PC-9 (cell line): ENCODE results near the gene PET100. TPM values are rescaled to one million over a fixed set of nuclear protein-coding genes. Genes with fewer than 3 reads are reported as not detected.

Source experiments
- BruUV-seq: library from RNA; stranded (reverse); fragments of 400-500 nt; replicated peaks from 2 replicates; lab custom pipeline; 2021; lab: Mats Ljungman, UMichigan
- CTCF ChIA-PET: fragments of 300-600 bp; sonication (Branson Sonifier 250); formaldehyde crosslinking; loops from one replicate; lab custom pipeline; 2022; ENCODE audit warnings: antibody characterized with exemption; lab: Charles Lee
- POLR2A ChIA-PET: fragments of 300-600 bp; sonication (Branson Sonifier 250); formaldehyde crosslinking; loops from one replicate; lab custom pipeline; 2022; ENCODE audit warnings: antibody characterized with exemption; ENCODE audit not compliant: unreplicated experiment; lab: Charles Lee
- DNase-seq, 2 experiments: peaks; one replicate each; pipeline versions ENCODE4 v3.0.0 to v3.0.0-alpha.2; 2015 to 2022; ENCODE audit warnings: mixed read lengths in 1 of 2
- H2AFZ ChIP-seq: fragments of 200-600 bp; sonication (generic); 2 replicates; pipeline ENCODE4 v1.8.1; 2017; ENCODE audit warnings: antibody characterized with exemption
- H3F3A ChIP-seq: fragments of 200-600 bp; sonication (generic); 2 replicates; pipeline ENCODE4 v1.8.1; 2017; ENCODE audit warnings: antibody characterized with exemption, mild to moderate bottlenecking, low read depth; ENCODE audit not compliant: insufficient read depth
- H3K27ac ChIP-seq: fragments of 200-600 bp; sonication (generic); 2 replicates; pipeline ENCODE4 v1.6.1; 2016; ENCODE audit warnings: mixed run types
- H3K27me3 ChIP-seq: fragments of 200-600 bp; sonication (generic); 2 replicates; pipeline ENCODE4 v1.6.1; 2016; ENCODE audit warnings: low read depth, mixed run types; ENCODE audit not compliant: insufficient read depth
- H3K36me3 ChIP-seq: fragments of 200-600 bp; sonication (generic); 2 replicates; pipeline ENCODE4 v1.6.1; 2016; ENCODE audit warnings: low read depth, mixed run types
- H3K4me1 ChIP-seq: fragments of 200-600 bp; sonication (generic); replicated peaks from 2 replicates; pipeline ENCODE4 v1.6.1; 2016; ENCODE audit warnings: mixed run types; ENCODE audit not compliant: insufficient read depth
- H3K4me2 ChIP-seq: fragments of 200-600 bp; sonication (generic); 2 replicates; pipeline ENCODE4 v1.6.1; 2017; ENCODE audit warnings: mixed run types
- H3K4me3 ChIP-seq: fragments of 200-600 bp; sonication (generic); 2 replicates; pipeline ENCODE4 v1.6.1; 2016; ENCODE audit warnings: mixed run types
- H3K79me2 ChIP-seq: fragments of 200-600 bp; sonication (generic); 2 replicates; pipeline ENCODE4 v1.6.1; 2017; ENCODE audit warnings: low read depth, mixed run types
- H3K9me2 ChIP-seq: fragments of 200-600 bp; sonication (generic); 2 replicates; pipeline ENCODE4 v1.8.1; 2017; ENCODE audit warnings: mild to moderate bottlenecking; ENCODE audit not compliant: insufficient read depth
- H3K9me3 ChIP-seq: fragments of 200-600 bp; sonication (generic); 2 replicates; pipeline ENCODE4 v1.8.1; 2016; ENCODE audit warnings: low read depth; ENCODE audit not compliant: insufficient read depth
- H4K20me1 ChIP-seq: fragments of 200-600 bp; sonication (generic); 2 replicates; pipeline ENCODE4 v1.8.1; 2017; ENCODE audit not compliant: insufficient read depth
- EZH2 ChIP-seq: fragments of 200-600 bp; sonication (generic); IDR thresholded peaks from 2 replicates; pipeline ENCODE4 v1.8.0; 2017; ENCODE audit warnings: antibody characterized with exemption, low read depth
- intact Hi-C: fragments of 100-400 bp; cut with micrococcal nuclease; formaldehyde crosslinking; loops from one replicate; pipeline ENCODE4 v1.10.0; 2022; ENCODE audit not compliant: unreplicated experiment
- total RNA-seq: library from RNA; stranded (reverse); gene quantifications from 2 replicates; pipeline ENCODE4 v1.2.3, GENCODE V29; 2021
- TF ChIP-seq, protein P1 (sequence below): fragments of 200-600 bp; sonication (generic); conservative IDR thresholded peaks from 2 replicates; pipeline ENCODE4 v1.6.1; 2017; ENCODE audit warnings: mixed run types, antibody characterized with exemption, mild to moderate bottlenecking, moderate library complexity

Gene PET100
- total RNA-seq, 1 experiment from 2014 or later = 149 TPM

DNA sequence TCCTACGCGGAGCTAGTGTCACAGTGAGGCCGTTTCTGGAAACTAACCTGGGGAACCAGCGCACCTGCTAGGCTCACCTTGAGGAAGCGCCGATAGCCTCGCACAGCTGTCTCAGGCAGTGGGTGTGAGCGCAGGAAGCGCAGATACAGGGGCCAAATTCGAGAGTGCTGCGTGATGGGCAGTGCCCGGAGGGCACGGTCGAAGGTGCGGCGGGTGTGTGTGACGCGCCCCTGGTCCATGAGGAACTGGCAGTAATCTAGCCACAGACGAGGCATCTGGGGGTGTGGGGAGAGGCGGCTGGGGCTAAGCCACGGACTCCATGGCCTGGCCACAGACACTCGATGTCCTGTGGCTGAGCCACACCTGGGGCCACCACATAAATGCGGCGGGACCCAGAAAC, 2.4 kb upstream of the PET100 start:
- H3K4me3 ChIP-seq = no peak overlapping the region
- BruUV-seq = no TSS peak
- no peak overlapping the region for H3K4me2 ChIP-seq
- DNase-seq = no peak
- ChIA-PET POLR2A (interaction anchor here (0.5 kb wide), 1 partner anchor 17 kb away, joined by 4 read pairs; no protein-coding TSS in a partner anchor), CTCF (no interaction called here)
- 0 out of 2 replicates have a peak, but pooled peaks cover 10% of the 10 kb centered on the region for H4K20me1 ChIP-seq
- H2AFZ ChIP-seq = no peak overlapping the region
- peaks cover 18% of the 10 kb centered on the region for H3K4me1 ChIP-seq
- no peaks in the 10 kb centered on the region for H3K9me2 ChIP-seq
- TF ChIP-seq EZH2 = no peak
- TF ChIP-seq, protein P1, sequence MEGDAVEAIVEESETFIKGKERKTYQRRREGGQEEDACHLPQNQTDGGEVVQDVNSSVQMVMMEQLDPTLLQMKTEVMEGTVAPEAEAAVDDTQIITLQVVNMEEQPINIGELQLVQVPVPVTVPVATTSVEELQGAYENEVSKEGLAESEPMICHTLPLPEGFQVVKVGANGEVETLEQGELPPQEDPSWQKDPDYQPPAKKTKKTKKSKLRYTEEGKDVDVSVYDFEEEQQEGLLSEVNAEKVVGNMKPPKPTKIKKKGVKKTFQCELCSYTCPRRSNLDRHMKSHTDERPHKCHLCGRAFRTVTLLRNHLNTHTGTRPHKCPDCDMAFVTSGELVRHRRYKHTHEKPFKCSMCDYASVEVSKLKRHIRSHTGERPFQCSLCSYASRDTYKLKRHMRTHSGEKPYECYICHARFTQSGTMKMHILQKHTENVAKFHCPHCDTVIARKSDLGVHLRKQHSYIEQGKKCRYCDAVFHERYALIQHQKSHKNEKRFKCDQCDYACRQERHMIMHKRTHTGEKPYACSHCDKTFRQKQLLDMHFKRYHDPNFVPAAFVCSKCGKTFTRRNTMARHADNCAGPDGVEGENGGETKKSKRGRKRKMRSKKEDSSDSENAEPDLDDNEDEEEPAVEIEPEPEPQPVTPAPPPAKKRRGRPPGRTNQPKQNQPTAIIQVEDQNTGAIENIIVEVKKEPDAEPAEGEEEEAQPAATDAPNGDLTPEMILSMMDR = no peak
- peaks cover 62% of the 10 kb centered on the region for H3K79me2 ChIP-seq
- intact Hi-C loops = no loop called here
- H3K36me3 ChIP-seq = peaks cover 4% of the 10 kb centered on the region; the same call in 1 of the 2 replicates
- no peaks in the 10 kb centered on the region for H3K9me3 ChIP-seq
- no peaks in the 10 kb centered on the region for H3K27me3 ChIP-seq
- no peak overlapping the region for H3K27ac ChIP-seq
- H3F3A ChIP-seq = no peaks in the 10 kb centered on the region

DNA sequence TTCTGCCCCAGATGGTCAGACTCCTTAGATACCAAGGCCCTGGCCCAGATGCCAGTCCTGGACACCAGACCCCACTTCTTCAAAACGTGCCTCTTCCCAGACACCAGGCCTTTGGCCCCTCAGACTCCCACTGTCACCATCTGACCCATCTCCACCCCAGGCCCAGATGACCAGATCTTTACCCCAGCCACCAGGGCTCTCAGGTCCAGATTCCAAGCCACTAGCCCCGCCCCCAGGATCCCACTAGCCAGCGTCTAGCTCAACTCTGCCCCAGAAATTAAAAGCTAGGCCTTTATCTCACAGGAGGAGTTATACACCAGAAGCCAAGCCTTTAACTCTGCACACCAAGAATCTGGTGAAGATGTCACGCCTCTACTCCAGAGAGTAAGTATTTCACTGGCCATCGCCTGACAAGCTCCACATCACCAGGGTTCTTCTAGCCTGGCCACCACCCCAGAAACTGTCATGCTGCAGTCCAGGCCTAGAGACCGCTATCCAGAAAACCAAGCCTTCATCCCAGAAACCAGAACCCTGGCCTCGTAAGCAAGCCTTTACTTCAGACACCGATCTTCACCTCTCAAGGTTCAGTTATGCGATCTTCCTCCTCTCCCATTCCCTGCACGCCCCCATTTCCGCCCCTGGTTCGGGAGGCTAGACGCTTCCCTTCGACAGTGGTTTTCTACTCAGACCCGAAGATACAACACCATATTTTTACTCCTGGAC, 843 bp upstream of the PET100 start:
- CTCF ChIA-PET = interaction anchor here (1.0 to 1.6 kb wide), 2 partner anchors 24 to 60 kb away, joined by 6 to 11 read pairs; no protein-coding TSS in a partner anchor
- no peaks in the 10 kb centered on the region for H3K9me3 ChIP-seq
- DNase-seq = no peak
- peaks cover 18% of the 10 kb centered on the region for H3K4me1 ChIP-seq
- POLR2A ChIA-PET = interaction anchor here (0.6 to 1.0 kb wide), 2 partner anchors 9 to 292 kb away, joined by 4 to 8 read pairs; partner anchors contain the start of gene SNAPC2
- H3K79me2 ChIP-seq = peaks cover 63% of the 10 kb centered on the region
- H2AFZ ChIP-seq = peak overlapping the region; percentile 70
- H3K27me3 ChIP-seq = no peaks in the 10 kb centered on the region
- TF ChIP-seq, protein P1 = no peak
- no peak for TF ChIP-seq EZH2
- peak overlapping the region; percentile 100 for H3K4me2 ChIP-seq
- H3K36me3 ChIP-seq = no peaks in the 10 kb centered on the region
- no peaks in the 10 kb centered on the region for H3K9me2 ChIP-seq
- H3F3A ChIP-seq = no peaks in the 10 kb centered on the region
- H4K20me1 ChIP-seq = 0 out of 2 replicates have a peak, but pooled peaks cover 10% of the 10 kb centered on the region
- H3K4me3 ChIP-seq = peak overlapping the region; percentile 92
- 0 out of 2 replicates have a peak overlapping the region, but pooled peaks have one; percentile 4 for H3K27ac ChIP-seq
- intact Hi-C loops = loop anchor here (1.0 kb wide), 1 partner anchor 9 kb away; no protein-coding TSS in a partner anchor
- BruUV-seq = TSS peak; percentile 79

DNA sequence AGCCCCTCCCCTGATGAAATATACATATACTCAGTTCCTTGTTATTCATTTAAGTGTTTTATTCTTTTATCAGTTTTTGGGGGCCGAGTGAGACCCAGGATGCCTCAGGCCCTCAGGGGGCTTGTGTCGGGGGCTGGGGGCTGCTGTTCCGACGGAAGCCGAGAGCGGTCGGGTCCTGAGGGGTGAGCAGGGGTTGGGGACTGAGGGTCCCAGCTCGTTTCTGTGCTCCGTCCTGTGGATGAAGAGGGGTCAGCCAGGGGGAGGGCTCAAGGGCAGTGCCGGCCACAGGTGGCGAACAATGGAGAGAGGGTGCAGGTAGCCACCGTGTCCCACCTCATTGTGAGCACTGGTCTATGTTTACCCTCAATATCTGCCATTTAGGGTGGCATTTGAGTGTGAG, 2.0 kb downstream of the PET100 start:
- Histone ChIP-seq H3K79me2 (peaks cover 52% of the 10 kb centered on the region), H3F3A (peaks cover 12% of the 10 kb centered on the region; the same call in 1 of the 2 replicates), H3K9me2 (no peaks in the 10 kb centered on the region), H3K4me2 (no peak overlapping the region), H3K4me1 (peaks cover 19% of the 10 kb centered on the region), H3K4me3 (no peak overlapping the region), H3K36me3 (no peaks in the 10 kb centered on the region), H3K27me3 (no peaks in the 10 kb centered on the region), H2AFZ (no peak overlapping the region), H3K27ac (no peak overlapping the region), H3K9me3 (no peaks in the 10 kb centered on the region), H4K20me1 (0 out of 2 replicates have a peak, but pooled peaks cover 9% of the 10 kb centered on the region)
- TF ChIP-seq EZH2 = no peak
- TF ChIP-seq, protein P1 = no peak
- DNase-seq = no peak
- ChIA-PET POLR2A (no interaction called here), CTCF (no interaction called here)
- intact Hi-C loops = no loop called here
- no TSS peak for BruUV-seq
